ENCODE measurements around the gene OCLN.

GRCh38 chr5:69522035-69522434 lies 29.4 kb downstream of the OCLN start:
- TF ChIP-seq, protein P1, sequence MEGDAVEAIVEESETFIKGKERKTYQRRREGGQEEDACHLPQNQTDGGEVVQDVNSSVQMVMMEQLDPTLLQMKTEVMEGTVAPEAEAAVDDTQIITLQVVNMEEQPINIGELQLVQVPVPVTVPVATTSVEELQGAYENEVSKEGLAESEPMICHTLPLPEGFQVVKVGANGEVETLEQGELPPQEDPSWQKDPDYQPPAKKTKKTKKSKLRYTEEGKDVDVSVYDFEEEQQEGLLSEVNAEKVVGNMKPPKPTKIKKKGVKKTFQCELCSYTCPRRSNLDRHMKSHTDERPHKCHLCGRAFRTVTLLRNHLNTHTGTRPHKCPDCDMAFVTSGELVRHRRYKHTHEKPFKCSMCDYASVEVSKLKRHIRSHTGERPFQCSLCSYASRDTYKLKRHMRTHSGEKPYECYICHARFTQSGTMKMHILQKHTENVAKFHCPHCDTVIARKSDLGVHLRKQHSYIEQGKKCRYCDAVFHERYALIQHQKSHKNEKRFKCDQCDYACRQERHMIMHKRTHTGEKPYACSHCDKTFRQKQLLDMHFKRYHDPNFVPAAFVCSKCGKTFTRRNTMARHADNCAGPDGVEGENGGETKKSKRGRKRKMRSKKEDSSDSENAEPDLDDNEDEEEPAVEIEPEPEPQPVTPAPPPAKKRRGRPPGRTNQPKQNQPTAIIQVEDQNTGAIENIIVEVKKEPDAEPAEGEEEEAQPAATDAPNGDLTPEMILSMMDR (conservative IDR thresholded peaks at IDR 0.05), result no peak
- TF ChIP-seq EZH2 (IDR thresholded peaks at IDR 0.05; ENCODE audit: low read depth), result no peak
